ENCODE measurements around the gene BNIP5.
"Not testable (repeated sequence)": the region's sequence is repeated elsewhere in the genome, so short reads cannot be mapped to it uniquely, and the experiment has no call there.

Gene BNIP5

DNA sequence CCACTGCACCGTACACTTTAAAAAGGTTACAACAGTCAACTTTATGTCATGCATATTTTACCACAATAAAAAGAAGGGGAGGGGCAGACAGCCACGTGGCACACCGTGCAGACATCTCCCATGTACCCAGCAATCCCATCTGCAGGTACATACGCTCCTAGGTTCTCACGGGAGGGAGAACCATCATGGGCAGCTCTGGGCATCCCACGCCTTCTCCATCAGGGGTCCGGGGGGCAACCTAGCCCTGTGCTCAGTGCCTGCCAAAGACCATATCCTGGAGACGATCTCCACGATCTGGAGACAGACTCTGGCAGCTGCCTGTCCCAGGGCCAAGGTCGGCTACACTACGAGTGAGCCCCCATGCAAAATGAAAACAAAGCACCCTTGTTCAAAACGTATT, 2.5 kb upstream of the BNIP5 start:
- H3K36me3 Mint-ChIP-seq (ENCODE audit: low read depth): no peaks in the 10 kb centered on the region
- no peak overlapping the region for H3K4me3 Mint-ChIP-seq
- H3K27me3 Mint-ChIP-seq: peaks cover 47% of the 10 kb centered on the region
- no peaks in the 10 kb centered on the region for H3K9me3 Mint-ChIP-seq
- peaks cover 14% of the 10 kb centered on the region for H3K4me1 Mint-ChIP-seq (ENCODE audit: low read depth)
- H3K27ac Mint-ChIP-seq: no peak overlapping the region

- not testable (repeated sequence) for H3K36me3 Mint-ChIP-seq (ENCODE audit: low read depth); H3K9me3 Mint-ChIP-seq; H3K27ac Mint-ChIP-seq; H3K4me3 Mint-ChIP-seq
- Mint-ChIP-seq H3K27me3 (peaks cover 55% of the 10 kb centered on the region), H3K4me1 (ENCODE audit: low read depth) (peaks cover 14% of the 10 kb centered on the region)
Observed at GRCh38 chr6:36338223-36338622, 1.5 kb upstream of the BNIP5 start.

DNA sequence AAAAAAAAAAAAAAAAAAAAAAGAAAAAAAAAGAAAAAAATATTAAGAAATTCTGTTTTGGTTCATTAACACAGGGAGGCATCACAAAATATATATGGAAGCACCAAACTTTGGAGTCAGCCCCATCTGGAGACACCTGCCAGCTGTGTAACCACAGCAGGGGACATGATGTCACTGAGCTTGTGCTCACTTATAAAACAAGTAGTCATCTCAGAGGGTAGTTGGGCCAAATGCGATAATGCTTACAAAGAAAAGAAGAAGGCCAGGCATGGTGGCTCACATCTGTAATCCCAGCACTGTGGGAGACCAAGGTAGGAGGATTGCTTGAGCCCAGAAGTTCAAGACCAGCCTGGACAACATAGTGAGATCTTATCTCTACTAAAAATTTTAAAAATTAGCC, 1.1 kb upstream of the BNIP5 start:
- H3K4me3 Mint-ChIP-seq: no peak overlapping the region
- no peak overlapping the region for H3K27ac Mint-ChIP-seq
- no peaks in the 10 kb centered on the region for H3K9me3 Mint-ChIP-seq
- H3K36me3 Mint-ChIP-seq (ENCODE audit: low read depth): no peaks in the 10 kb centered on the region
- H3K27me3 Mint-ChIP-seq: peaks cover 51% of the 10 kb centered on the region
- H3K4me1 Mint-ChIP-seq (ENCODE audit: low read depth): peaks cover 14% of the 10 kb centered on the region

DNA sequence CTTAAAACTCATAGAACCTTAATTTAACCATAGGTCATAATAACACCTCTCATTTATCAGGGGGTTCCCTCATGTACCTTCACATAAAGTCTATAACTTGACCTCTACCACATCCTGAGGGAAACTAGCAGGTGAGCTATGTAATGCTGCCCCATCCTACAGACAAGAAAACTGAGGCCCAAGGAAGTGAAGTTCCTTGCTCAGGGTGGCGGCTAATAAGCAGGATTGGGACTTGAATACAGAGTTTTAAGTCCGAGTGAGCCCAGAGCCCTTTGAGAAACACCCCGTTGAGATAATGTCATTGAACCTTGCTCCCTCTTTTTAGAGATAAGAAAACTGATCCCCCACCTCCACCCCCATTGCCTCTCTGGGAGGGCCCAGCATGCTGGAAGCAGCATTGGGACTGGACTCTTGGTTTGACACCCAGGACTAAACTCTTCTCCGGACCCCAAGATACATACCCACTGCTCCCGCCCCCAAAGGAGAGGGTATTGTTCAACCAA, 429 bp downstream of the BNIP5 start:
- H3K27me3 Mint-ChIP-seq: peaks cover 47% of the 10 kb centered on the region
- H3K36me3 Mint-ChIP-seq (ENCODE audit: low read depth): no peaks in the 10 kb centered on the region
- no peak overlapping the region for H3K4me3 Mint-ChIP-seq
- peaks cover 14% of the 10 kb centered on the region for H3K4me1 Mint-ChIP-seq (ENCODE audit: low read depth)
- H3K9me3 Mint-ChIP-seq: no peaks in the 10 kb centered on the region
- H3K27ac Mint-ChIP-seq: no peak overlapping the region

- H3K4me3 Mint-ChIP-seq: no peak overlapping the region
- H3K4me1 Mint-ChIP-seq (ENCODE audit: low read depth): peaks cover 11% of the 10 kb centered on the region
- H3K9me3 Mint-ChIP-seq: no peaks in the 10 kb centered on the region
- peaks cover 43% of the 10 kb centered on the region for H3K27me3 Mint-ChIP-seq
- H3K27ac Mint-ChIP-seq: no peak overlapping the region
- H3K36me3 Mint-ChIP-seq (ENCODE audit: low read depth): no peaks in the 10 kb centered on the region
Observed at GRCh38 chr6:36335465-36336207, 1.1 kb downstream of the BNIP5 start.

DNA sequence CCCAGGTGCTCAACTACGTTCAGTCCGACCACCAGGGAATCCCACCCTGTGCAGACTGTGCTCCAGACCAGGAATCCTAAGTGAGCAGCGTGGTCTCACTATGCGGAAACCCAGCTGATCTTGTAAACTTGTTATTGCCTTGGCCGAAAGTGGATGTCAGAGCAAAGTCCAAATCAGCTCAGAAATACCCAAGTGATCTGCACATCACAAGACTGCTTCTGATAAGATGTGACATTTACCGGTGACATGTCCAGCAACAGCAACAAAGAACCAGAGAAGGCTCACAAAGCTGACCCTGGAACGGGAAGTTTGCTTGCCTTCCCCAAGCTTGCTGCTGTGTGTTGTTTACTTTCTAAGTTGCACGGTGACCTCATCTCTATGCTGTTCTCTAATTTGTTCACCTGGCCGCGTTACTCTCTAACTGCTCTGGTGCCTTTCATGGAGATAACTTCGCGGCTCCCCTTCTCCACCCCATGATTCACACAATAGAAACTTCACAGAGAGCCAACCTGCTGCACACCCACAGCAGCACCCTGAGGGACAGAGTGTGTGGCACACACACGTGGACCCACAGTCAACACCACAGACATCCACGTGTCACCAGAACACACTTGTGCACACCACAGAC, 1.7 kb downstream of the BNIP5 start:
- Mint-ChIP-seq H3K36me3 (ENCODE audit: low read depth) (no peaks in the 10 kb centered on the region), H3K27ac (no peak overlapping the region), H3K27me3 (peaks cover 39% of the 10 kb centered on the region), H3K4me1 (ENCODE audit: low read depth) (peaks cover 9% of the 10 kb centered on the region), H3K9me3 (no peaks in the 10 kb centered on the region), H3K4me3 (no peak overlapping the region)

DNA sequence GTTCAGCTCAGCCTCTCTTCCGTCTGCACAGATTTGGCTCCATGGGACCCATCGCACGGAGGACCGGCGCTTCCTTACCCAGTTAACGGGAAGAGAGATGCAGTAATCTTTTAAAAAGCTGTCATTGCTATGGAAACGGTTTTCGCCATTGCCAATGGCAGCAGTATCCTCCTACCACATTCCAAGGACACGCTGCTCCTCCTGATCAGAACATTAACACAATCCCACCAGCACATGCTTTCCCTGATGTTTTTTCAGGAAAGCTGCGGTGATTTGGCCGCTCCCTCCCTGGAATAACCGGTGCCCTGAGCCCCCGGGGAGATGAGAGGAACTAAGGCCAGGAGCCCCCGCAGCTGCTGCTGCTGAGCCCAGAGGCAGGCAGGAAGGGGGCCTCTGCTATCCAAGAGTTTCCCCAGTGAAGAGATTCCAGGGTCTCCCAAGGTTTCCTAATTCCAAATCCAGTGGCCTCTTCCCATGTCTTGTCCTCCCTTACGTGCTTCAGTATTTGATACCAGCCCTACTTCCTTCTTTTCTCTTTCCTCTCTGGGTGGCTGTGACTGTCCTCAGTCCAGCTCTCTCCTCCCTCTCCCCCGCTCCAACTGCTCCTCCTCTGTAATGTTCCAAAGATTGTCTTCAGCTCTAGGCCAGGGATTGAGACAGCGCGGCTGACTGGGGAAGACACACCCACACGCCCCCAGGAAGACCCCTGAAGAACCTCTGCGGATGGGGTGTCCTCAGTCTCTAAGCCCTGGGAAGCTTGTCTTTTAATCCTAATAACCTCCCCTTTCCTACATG, 2.6 kb downstream of the BNIP5 start:
- H3K9me3 Mint-ChIP-seq: no peaks in the 10 kb centered on the region
- H3K4me3 Mint-ChIP-seq: no peak overlapping the region

DNA sequence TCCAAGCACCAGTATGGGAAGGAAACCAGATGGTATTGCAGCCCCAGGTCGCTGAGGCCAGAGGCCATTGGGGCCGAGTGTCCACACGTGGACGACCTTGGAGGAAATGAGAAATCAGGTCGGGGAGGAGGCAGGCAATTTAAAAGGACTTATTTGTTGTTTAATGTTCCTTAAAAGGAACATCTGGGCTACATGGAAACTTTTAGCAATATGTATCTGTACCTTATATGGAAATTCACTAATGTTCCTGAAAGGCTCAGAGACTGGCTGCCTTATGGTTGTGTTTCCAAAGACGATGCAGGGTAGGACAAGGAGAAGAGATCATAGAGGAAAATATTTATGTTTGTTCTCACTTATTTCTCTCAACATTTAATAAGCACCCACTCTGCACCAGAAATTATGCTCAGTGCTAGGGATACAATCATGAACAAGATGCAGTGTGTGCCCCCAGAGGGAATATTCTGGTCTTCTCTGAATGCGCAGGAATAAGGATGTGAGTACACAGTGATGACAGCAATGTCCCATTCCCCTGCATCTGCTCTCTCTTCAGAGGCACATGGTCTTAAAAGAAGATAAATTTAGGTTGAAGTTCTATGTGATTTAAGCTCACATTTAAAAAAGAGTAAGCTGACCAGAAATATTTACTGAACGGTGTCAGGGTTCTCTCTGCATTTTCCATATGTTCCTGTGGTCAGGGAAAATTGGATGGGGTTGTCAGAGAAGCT, 3.4 kb downstream of the BNIP5 start:
- Mint-ChIP-seq H3K4me1 (ENCODE audit: low read depth) (peaks cover 9% of the 10 kb centered on the region), H3K27ac (no peak overlapping the region), H3K9me3 (no peaks in the 10 kb centered on the region), H3K36me3 (ENCODE audit: low read depth) (no peaks in the 10 kb centered on the region), H3K4me3 (no peak overlapping the region), H3K27me3 (peaks cover 27% of the 10 kb centered on the region)

More for the DNA sequence above, 2.6 kb downstream of the BNIP5 start:
- Mint-ChIP-seq H3K27me3 (peaks cover 31% of the 10 kb centered on the region), H3K4me1 (ENCODE audit: low read depth) (peaks cover 9% of the 10 kb centered on the region), H3K27ac (no peak overlapping the region), H3K36me3 (ENCODE audit: low read depth) (no peaks in the 10 kb centered on the region)

GRCh38 chr6:36331381-36331780, 5.3 kb downstream of the BNIP5 start:
- no peaks in the 10 kb centered on the region for H3K9me3 Mint-ChIP-seq
- H3K27ac Mint-ChIP-seq: no peak overlapping the region
- no peak overlapping the region for H3K4me3 Mint-ChIP-seq
- no peaks in the 10 kb centered on the region for H3K36me3 Mint-ChIP-seq (ENCODE audit: low read depth)
- H3K27me3 Mint-ChIP-seq: peaks cover 27% of the 10 kb centered on the region
- no peaks in the 10 kb centered on the region for H3K4me1 Mint-ChIP-seq (ENCODE audit: low read depth)

DNA sequence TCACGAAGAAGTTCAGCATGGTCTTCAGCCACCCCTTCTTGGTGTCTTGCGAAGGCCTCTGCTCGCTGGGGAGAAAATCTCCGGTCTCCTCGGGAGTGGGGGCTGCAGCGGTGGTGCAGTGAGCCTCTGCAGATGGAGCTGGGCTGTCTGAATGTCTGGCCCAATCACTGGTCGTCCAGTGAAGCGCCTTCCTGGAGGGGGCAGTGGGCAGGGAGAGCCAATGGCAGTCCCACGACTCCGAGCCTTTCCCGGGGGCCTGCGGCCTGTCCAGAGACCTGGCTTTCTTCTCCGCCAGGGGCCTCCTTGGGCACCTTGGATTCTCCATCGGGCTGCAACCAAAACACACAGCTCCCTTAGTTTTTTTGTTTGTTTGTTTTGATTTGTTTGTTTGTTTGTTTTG, 6.3 kb downstream of the BNIP5 start:
- peaks cover 20% of the 10 kb centered on the region for H3K27me3 Mint-ChIP-seq
- H3K9me3 Mint-ChIP-seq: no peaks in the 10 kb centered on the region
- no peaks in the 10 kb centered on the region for H3K4me1 Mint-ChIP-seq (ENCODE audit: low read depth)
- H3K36me3 Mint-ChIP-seq (ENCODE audit: low read depth): no peaks in the 10 kb centered on the region
- H3K4me3 Mint-ChIP-seq: no peak overlapping the region
- H3K27ac Mint-ChIP-seq: no peak overlapping the region

DNA sequence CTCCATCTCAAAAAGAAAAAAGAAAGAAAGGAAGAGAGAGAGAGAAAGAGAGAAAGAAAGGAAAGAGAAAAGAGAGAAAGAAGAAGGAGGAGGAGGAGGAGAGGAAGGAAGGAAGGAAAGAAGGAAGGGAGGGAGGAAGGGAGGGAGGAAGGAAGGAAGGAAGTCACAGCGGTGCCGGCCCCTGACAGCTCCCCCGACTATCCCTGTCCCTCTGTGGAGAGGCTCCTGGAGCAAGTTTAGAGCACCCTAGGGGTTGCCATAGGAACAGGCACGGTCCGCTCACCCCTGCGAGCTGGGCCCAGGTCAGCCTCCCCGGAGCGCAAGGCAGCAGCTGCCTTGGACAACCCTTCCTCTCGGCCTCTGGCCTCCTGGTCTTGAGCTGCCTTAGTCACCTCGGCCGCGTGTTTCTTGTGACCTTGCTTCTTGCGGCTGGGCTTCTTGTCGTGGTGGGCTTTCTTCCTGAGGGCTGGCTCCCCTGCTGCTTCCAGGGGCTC, 6.8 kb downstream of the BNIP5 start:
- Mint-ChIP-seq H3K27ac (no peak overlapping the region), H3K4me3 (no peak overlapping the region), H3K4me1 (ENCODE audit: low read depth) (no peaks in the 10 kb centered on the region), H3K27me3 (peaks cover 16% of the 10 kb centered on the region), H3K36me3 (ENCODE audit: low read depth) (no peaks in the 10 kb centered on the region), H3K9me3 (no peaks in the 10 kb centered on the region)

- H3K4me3 Mint-ChIP-seq: no peak overlapping the region
- no peak overlapping the region for H3K27ac Mint-ChIP-seq
- H3K4me1 Mint-ChIP-seq (ENCODE audit: low read depth): no peaks in the 10 kb centered on the region
- peaks cover 3% of the 10 kb centered on the region for H3K27me3 Mint-ChIP-seq
- no peaks in the 10 kb centered on the region for H3K36me3 Mint-ChIP-seq (ENCODE audit: low read depth)
- no peaks in the 10 kb centered on the region for H3K9me3 Mint-ChIP-seq
Observed at GRCh38 chr6:36328600-36328999, 8.1 kb downstream of the BNIP5 start.

DNA sequence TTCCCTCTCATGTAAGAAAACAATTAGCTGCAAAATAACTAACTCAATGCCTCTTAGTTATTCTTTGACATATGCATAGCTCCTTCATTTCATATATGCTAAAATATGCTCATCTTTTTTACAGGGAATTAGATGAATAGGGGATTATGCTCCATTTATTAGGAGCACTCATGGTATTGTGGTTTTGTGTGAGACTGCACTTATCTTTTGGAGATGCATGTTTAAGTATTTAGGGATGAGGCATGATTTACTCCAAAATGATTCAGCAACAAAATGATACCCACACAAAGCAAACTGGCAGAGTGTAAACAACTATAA, 8.8 kb downstream of the BNIP5 start:
- Mint-ChIP-seq H3K27ac (no peak overlapping the region), H3K4me1 (ENCODE audit: low read depth) (no peaks in the 10 kb centered on the region), H3K9me3 (no peaks in the 10 kb centered on the region), H3K36me3 (ENCODE audit: low read depth) (no peaks in the 10 kb centered on the region), H3K4me3 (no peak overlapping the region), H3K27me3 (no peaks in the 10 kb centered on the region)

GRCh38 chr6:36327226-36327918, 9.3 kb downstream of the BNIP5 start:
- no peaks in the 10 kb centered on the region for H3K27me3 Mint-ChIP-seq
- H3K4me3 Mint-ChIP-seq: no peak overlapping the region
- H3K4me1 Mint-ChIP-seq (ENCODE audit: low read depth): no peaks in the 10 kb centered on the region
- H3K9me3 Mint-ChIP-seq: no peaks in the 10 kb centered on the region
- H3K27ac Mint-ChIP-seq: no peak overlapping the region
- H3K36me3 Mint-ChIP-seq (ENCODE audit: low read depth): no peaks in the 10 kb centered on the region

All from stimulated activated naive CD8-positive, alpha-beta T cell treated with anti-CD3 and anti-CD28 coated beads, Interleukin-15, Interleukin-2, amounts not matched to agents 100 ng/mL and 50 ng/mL, for 24 hours (primary cell).